Loucy (cell line): Measurements from ENCODE around the gene LRRFIP1.

ENCODE experiments used
- CTCF ChIP-seq: fragments of 200-600 bp; sonication (generic); conservative IDR thresholded peaks from 2 replicates; pipeline ENCODE4 v1.5.1; 2014; ENCODE audit warnings: mild to moderate bottlenecking, antibody characterized with exemption, low read length
- EZH2phosphoT487 ChIP-seq: fragments of 200-600 bp; IDR thresholded peaks from 2 replicates; pipeline ENCODE4 v1.6.1; 2018; ENCODE audit warnings: antibody characterized with exemption, mild to moderate bottlenecking, moderate library complexity, borderline replicate concordance

GRCh38 chr2:237773826-237774225, 146.4 kb downstream of the LRRFIP1 start:
- TF ChIP-seq CTCF: no peak
- no peak for TF ChIP-seq EZH2phosphoT487
